GM19467 (cell line): ENCODE data around the gene GPR84.

Experiments used
- ATAC-seq: cut with Tn5 transposase; IDR thresholded peaks from one replicate; pipeline ENCODE4 v1.9.1; 2021; ENCODE audit warnings: mild to moderate bottlenecking, moderate library complexity; ENCODE audit not compliant: unreplicated experiment

GPR84 gene

DNA sequence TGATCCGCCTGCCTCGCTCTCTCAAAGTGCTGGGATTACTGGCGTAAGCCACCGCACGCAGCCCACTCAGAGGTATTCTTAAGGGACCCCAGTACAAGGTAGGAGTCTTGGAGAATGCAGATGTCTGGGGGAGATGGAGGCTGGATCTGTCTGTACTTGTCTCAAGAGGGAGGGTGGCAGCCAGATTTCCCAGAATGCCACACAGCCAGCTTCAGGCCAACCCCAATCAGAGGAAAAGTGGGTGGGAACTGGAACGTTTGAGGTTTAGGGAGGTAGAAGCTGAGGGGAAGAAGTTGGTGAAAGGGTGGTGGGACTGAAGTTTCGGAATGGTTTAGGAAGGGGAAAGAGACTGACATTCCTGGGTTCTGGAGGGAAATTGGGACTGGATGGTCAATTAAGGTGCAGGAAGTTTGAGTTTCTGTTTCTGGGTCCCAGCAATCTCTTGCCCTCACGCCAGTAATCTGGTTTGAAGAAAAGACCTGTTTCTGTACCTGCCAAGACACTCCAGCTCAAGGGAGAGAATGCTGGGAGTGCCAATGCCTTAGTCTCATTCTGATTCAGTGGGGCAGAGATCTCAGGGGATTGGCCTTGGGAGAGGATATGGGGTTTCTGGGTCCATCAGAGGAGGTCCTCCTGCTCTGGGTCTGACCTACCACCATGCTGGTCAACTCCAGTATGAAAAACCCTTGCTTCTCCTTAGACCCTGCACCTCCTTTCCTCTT, 28.4 kb upstream of the GPR84 start:
- no peak for ATAC-seq

DNA sequence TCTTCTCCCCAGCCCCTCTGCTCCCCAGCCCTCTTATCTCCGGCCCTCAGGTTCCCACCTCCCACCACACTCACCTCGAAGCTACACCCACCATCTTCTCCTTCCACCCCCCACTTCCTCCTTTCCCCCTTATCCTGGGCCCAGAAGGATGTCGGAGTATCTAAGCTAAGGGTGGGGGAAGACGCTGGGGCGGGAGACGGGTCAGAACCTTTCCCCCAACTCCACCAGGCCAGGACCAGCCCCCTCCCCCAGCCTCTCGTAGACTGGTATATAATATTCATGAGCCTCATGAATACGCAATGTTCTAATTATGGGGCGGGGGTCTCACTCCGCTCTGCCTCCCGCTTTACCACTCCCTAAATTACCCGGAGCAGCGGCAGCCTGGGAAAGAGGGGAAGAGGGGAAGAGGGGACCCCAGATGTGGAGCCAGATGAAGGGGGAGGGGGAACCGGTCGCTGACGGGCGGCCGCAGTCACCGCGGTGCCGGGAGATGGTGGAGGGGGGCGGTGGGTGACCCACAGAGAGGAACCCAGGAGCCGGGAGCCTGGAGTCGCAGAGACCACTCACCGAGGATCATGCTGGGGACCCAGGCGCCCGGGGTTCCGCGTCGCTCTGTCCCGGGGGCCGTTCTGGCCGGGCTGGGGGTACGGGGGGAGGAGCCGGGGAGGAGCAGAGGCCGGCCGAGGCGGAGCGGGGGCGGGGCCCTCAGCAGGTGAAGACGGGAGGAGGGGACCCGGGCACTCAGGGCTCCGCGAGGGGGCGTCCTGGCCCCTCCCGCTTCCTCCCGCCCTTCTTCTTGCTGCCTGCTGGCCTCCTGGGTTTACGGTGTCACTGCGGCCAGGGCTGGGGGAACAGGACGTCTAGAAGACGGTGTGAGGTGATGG, 26.6 kb upstream of the GPR84 start:
- no peak for ATAC-seq

DNA sequence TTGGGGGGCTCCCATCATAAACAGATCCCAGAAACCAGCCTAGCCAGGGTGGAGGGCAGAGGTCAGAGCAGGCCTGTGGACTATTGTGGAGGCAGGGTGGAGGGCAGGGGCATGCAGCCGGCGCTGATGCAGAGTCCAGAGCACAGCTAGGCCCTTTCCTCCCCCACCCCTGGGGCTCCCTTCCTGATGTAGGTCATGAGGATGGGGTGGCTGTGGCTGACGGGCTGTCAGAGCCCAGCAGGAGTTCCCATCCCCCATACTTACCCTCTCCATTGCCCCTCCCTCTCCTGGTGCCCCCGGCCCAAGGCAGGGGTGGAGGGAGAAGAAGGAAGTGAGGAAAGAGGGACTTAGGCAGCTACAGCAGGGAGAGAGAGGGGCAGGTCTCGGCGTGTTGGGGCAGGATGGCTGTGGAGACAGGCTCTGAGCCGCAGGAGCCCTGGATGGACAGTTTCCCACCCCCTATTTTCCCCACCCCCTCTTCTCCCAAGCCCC, 25.9 kb upstream of the GPR84 start:
- ATAC-seq = no peak

DNA sequence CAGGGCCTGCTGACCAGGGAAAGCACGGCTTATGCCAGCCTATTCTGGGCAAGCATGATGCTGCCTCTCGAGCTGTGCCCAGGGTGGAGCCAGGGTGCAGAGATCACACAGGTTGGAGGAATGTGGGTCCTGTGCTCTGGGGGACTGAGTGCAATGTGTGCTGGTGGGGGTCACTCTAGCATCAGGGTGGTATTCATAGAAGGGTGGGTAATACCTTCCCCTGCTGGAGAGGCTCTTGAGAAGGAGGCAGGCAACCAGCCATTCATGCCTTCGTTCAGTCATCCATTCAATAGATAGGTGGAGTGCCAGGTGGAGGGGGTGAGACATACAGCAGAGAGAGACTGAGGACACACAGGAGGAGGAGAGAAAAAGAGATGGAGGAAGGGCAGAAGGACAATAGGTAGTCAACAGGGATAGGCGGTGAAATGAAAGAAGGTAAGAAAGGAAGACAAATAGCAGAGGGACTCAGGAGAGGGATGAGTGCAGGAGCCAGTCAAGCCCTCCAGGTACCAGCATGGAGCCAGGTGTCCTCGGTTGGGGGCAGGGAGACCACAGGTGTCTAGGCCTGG, 25.4 kb upstream of the GPR84 start:
- no peak for ATAC-seq

DNA sequence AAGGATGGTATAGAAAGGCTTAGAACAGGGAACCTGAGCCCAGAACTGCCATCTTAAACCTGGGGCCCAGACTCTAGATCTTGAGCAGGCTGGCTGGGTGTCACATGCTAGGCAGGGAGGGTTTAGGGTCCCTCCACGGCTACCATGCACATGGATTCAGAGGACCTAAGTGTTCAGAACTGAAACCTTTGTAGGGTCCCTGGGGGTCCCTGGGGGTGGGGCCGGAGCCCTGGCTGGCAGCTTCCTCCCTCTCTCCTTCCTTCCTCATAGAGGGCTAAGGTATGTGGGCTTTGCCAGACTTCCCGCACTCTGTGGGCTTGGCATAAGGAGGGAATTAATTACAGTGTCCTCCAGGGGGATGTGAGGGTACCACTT, 24.8 kb upstream of the GPR84 start:
- no peak for ATAC-seq

DNA sequence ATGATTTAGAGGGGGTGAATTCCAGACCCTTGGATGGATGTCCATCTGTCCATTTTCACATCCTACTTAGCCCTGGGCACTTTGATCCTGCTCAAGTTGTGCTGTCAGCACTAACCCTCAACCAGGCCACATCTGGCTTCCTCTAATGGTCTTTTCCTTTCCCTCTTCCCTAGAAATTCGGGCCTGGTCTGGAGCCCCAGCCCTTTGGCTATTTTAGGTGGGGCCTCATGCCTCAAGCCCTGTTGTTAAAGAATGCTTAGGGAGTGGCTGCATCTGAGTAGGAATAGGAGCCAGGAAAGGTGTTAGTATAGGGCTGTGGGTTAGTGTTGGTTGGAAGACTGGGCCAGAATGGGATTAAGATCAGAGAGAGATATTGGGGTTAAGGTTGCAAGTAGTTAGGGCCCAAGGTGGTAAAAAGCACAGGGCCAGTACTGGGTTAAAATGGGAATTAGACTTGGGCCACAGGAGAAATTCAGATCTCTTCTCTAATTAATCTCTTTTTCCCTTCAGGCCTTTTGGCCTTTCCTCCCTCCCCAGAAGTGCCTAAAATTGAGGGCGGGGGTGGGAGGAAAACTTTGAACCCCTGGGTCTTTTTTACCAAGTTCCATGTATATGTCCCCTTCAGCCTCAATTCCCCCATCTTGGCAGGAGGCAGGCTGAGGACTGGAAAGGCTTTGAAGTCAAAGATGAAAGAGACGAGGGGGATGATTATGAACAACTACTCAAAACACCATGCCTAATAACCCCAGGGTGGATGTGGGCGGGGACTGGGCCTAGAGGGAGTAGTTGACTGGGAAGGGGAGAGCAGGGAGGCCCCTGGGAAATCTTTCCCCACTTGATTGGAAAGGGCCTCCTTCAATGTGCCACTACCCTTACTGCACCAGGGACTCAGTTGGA, 24.2 kb upstream of the GPR84 start:
- no peak for ATAC-seq

DNA sequence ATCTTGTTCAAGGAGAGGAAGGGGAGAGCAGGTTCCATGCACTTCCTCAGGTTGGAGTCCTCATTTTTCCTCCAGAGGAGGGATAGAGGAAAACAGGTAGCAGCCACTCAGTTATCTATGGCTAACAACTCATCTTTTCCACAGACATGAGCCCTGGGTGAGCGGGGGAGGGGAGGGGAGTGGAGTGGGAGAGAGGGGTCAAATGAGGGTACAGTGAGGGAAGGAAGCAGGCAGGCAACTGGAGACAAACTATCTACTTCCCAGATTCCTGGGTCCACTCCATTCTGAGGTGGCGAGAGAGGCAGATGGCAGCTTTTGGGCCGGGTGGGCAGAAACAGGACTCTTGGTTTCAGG, 22.8 kb upstream of the GPR84 start:
- ATAC-seq = no peak

DNA sequence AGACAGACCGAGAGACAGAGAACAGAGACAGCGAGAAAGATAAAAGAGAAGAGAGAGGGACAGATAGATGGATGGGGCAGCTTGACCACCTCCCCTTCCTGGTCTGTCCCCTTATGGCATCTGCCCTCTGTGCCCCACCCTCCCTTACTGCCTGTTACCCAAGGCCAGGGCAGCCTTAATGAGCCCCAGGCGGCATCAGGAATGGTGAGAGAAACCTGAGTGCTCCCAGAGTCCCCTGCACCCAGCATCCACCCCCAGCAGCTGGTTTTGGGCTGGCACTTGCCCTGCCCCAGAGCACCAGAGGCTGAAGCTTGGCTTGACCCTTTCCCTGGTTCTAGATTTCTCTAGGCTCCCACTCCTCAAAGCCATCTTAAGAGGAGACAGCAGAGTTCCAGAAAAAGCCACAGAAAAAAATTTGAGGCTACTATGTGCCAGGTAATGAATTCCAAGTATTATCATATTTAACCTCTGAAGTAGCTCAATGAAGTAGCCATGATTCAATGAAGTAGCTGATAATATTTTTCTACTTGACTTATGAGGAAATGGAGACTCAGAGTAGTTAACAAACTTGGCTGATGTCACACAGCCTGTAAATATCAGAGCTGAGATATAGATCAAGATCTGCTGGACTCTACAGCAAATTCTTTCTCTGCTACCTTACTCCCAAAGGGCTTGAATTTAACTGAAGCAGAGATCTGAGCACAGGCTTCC, 22.3 kb upstream of the GPR84 start:
- ATAC-seq = no peak

DNA sequence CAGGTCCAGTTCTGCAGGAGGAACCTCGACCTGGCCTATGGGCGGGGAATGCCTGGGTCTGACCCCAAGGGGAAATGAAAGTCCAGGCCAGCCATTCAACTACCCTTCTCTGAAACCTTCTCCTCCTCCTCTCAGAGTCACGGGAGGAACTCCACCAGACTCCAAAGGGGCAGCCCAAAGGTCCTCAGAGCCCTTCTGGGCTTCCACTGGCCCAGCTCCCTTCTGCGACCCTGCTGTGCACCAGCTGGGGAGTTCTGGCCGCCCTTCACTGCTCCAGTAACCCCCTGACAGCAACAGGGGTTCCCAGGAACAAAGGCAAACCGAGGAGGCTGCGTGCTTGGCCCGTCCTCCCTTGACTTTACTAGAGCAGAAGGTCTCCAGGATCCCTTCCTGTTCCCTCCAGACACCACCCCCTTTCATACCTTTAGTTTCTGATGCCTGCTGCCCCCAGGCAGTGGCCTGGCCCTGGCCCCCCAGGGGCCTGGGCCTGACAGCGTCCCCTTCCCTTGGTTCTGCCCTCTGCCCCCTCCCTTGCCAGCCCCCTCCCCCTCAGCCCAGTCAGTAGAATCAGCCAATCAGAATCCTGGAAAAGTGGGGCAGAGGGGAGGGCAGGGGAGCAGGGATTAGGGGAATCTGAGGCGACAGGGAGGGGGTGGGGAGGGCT, 21.1 kb upstream of the GPR84 start:
- ATAC-seq = peak; percentile 48

DNA sequence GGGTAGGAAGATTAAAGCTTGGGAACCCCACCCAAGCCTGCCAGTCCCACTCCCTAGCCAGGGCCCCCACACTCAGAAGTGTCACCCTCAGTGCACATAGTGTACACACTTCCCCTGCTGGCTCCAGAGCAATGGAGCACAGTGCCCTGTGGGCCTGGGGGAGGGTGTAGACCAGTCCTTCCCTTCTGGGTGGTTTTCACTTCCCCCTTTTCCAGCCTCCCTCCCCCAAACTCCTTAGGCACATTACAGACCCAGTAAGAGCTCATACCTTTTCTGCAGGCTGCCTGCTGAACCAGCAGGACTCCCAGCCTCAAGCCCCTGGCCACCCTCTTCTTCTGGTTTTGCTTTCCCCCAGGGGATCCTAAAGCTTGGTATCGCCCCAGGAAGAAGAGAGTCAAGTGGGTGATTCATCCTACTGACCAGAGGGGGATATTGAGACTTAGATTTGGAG, 20.3 kb upstream of the GPR84 start, which contains the start of gene ZNF385A:
Gene ZNF385A (minus strand): TSS at position 143 of the 451 bp plus-strand sequence. CDS start 219 bp downstream, outside the sequence.
- no peak for ATAC-seq

DNA sequence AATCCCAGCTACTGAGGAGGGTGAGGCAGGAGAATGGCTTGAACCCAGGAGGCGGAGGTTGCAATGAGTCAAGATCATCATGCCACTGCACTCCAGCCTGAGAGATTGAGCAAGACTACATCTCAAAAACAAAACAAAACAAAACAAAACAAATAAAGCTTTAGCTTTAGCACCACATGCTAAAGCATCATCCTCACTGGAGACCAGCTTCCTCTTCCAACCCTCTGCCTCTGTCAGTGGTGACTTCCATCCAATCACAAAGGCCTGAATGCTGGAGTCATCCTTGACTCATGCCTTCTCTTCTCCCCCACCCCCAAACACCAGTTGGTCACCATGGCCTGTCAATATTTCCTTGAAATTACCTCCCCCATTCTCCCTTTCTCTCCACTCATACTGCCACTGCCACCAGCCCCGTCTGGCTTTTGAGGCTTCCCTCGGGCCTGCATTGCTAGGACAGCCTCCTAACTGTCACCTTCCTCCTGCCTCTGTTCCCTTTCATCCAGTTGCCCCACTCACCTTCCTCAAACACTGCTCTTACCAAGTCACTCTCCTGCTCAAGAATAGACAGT, 18.8 kb upstream of the GPR84 start:
- no peak for ATAC-seq

DNA sequence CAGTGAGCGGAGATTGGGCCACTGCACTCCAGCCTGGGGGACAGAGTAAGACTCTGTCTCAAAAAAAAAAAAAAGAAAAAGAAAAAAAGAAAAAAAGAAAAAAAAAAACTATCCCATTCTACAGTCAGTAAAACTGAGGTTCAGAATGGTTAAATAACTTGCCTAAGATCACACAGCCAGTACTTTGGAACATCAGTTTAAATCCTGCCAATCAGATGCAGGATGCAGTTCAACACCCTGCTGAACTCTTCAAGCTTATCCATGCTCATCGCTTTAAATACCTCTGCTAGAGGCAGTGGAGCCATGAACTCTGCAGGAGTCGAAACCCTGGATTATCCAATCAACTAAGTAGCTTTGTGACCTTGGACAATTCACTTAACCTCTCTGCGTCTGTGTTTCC, 16.9 kb upstream of the GPR84 start:
- ATAC-seq = no peak

DNA sequence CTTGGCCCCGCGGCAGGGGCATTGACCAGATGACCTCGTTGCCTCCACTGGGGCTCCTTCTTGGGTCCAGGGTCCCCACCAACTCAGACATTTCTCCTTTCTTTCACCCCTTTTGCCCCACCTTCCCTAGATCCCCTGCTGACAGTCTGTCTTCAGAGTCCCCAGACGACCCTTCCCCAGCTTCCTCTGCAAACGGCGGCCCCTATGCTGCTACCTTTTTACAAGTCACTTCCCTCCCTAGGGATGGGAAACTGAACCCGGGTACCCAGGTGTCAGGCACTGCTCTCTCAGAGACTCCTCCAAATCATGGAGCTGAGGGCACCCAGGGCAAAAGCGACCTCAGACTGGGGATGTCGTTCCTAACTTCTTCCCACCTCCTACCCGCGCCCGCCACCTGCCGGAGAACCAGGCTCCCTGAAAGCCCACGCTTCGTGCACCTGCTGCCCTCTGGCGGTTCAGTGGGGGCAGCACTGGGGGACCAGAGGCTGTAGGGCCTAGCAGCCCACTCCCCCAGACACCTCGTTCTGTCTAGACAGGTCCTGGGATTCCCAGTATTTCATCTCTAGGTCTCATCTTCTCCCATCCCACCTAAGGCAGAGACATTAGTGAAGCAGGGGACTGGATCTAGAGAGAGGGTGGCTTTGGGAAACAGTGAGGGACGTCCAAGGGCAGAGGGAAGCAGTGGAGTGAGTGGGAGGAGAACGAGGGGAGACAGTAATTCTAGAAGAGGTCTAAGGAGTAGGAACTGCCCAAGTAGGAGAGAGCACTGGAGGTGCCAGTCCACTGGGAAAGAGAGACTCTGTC, 15.3 kb upstream of the GPR84 start:
- peak; percentile 68 for ATAC-seq

DNA sequence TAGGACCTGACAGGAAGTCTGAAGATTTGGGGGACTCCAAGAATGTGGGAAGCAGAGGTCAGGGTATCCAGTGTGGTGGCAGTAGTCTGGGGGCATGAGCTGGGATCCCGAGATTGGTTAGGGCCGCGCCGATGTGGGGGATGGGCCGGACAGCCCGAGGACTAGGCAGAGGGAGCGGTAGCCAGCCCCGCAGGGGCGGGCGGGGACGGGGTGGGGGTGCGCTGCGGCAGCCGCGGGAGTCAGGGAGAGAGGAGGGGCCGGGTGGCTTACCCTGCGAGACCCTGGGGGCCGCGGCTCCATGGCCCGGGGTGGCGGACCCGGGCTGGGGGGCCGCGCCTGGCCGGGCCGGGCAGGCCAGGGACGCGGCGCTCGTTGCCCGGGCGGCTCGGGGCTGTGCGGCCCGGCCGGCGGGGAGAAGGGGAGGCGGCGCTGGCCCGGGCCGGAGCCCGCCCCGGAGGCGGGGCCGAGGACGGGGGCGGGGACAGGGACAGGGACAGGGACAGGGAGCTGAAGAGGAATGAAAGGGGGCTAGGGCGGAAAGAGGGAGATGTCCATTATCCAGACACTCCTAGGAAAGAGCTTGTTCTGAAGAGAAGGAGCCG, 14.6 kb upstream of the GPR84 start:
- ATAC-seq = no peak

DNA sequence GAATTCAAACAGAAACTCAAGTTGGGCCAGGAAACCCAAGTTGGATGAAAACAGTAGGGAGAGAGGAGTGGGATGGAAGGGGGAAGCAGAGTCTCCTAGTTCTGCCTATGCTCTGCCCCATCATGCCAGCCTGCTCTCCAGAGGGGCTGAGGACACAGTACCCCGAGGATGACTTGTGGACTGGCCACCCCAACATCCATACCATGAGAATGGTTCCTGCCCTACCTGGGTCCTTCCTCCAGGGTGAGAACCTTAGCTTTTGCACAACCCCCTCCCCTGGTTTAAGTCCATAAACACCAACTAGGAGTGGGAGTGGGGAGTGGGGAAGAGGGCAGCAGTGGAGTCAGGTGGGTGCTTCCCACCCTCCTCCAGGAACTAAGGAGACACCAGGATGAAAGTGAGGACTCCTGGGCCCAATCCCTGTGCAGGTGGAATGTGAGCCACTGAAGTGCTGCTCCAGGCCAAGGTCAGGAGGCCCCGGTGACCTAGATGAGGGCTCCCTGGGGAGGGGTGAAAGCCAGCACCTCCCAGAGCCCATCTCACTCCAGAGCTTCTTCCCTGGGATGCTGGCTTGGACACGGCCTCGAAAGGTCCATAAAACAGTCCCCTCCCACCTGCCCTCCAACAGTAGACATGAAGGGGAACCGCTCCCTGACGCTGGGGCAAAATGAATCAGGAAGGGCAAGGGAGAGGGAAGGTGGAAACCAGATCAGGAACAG, 13.7 kb upstream of the GPR84 start:
- no peak for ATAC-seq

DNA sequence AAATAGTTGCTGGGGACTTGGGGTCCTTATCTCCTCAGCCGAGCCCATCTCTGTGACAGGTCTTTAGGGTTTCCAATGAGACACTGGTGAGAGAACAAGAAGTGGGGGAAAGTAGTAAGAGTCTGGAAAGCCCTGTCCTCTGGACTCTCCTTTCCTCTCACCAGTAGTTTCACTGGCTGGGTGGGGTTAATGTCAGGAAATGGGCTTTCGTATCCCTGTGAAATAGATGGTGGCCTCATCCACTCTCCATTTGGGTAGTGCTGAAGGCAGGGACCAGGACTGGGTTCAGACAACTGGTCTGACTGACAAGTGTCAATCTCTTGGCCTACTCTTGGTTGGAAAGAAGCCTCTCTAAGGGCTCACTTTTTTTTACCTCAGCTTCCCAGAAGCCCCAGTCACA, 12.7 kb upstream of the GPR84 start:
- ATAC-seq = no peak

DNA sequence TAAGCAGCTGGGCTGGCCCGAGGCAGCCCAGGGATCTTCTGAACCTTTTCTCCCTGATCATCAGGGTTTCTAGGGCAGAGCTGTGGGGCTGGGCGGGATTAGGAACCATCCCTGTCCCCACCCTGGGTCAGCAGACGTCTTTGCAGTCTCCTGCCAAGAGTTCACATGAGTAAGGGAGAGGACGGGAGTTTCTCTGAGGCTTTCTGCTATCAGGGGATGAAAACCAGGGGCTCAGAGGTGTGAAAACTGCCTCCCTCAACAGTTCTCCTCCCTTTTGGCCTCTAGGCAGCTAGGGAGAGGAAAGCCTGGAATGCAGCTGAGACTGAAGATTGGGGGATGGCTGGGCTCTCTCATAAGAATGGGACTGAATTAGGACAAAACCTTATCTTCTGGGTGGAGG, 12.3 kb upstream of the GPR84 start:
- ATAC-seq = no peak

DNA sequence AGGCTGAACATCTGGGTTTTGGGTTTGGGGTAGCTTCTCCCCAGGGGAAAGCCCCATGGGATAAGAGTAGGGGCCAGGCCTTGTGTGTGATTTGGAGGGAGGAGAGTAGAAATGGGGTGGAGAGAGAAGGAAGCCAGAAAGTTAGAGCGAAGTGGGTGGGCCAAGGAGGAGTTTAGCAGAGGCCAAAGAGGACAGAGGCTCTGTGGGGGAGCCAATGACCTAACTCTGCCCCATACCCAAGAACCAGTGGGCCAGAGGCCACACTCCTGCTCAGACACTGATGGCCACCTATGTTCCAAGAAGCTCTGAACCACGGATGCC, 10.9 kb upstream of the GPR84 start:
- no peak for ATAC-seq
